Testis (tissue), 3 donors: Measurements from ENCODE around the gene SNTG2. TPM values are rescaled to one million over a fixed set of nuclear protein-coding genes. Genes with fewer than 3 reads are reported as not detected.

Experiments
- DNase-seq: peaks from one replicate; pipeline ENCODE4 v3.0.0-alpha.2; 2019
- H3K27ac ChIP-seq, 2 donors: fragments of 200-600 bp; sonication (generic); one replicate each; pipeline ENCODE4 v1.5.1; 2019
- H3K27me3 ChIP-seq: fragments of 200-600 bp; sonication (generic); one replicate; pipeline ENCODE4 v1.5.1; 2019
- H3K36me3 ChIP-seq: fragments of 200-600 bp; sonication (generic); one replicate; pipeline ENCODE4 v1.5.1; 2017; ENCODE audit warnings: low read depth; ENCODE audit errors: missing control alignments
- H3K4me1 ChIP-seq: fragments of 200-600 bp; sonication (generic); one replicate; pipeline ENCODE4 v1.5.1; 2019
- H3K4me3 ChIP-seq, 2 donors: fragments of 200-600 bp; sonication (generic); one replicate each; pipeline ENCODE4 v1.5.1; 2017 to 2019
- H3K9me3 ChIP-seq: fragments of 200-600 bp; sonication (generic); one replicate; pipeline ENCODE4 v1.5.1; 2017
- POLR2A ChIP-seq: fragments of 450-650 bp; IDR thresholded peaks from one replicate; pipeline ENCODE4 v1.6.1; 2017; ENCODE audit warnings: antibody characterized with exemption, mild to moderate bottlenecking, moderate library complexity
- WGBS, 2 donors: methylation state at CpG; one replicate each; pipeline ENCODE4 v1.1.5; 2018; 5-methylcytosine and 5-hydroxymethylcytosine counted together
- intact Hi-C: fragments of 100-400 bp; cut with DNase I; formaldehyde crosslinking; loops from one replicate; pipeline ENCODE4 v1.15.1; 2023; ENCODE audit warnings: low total_unique reads
- polyA plus RNA-seq: library from polyadenylated mRNA; stranded (reverse); fragments of 350-450 nt; fragmentation: Illumina TruSeq; extraction: RNeasy Lipid Tissue Mini Kit (QIAGEN cat#74804); gene quantifications from one replicate; pipeline ENCODE4 v1.2.3, GENCODE V29; 2014; ENCODE audit warnings: low read depth, low replicate concordance; ENCODE audit not compliant: insufficient read depth
- total RNA-seq, 2 donors: library from RNA; depleted of rRNA; stranded (reverse); fragments of >200 nt; gene quantifications; one replicate each; pipeline ENCODE4 v1.2.3, GENCODE V29; 2016
- TF ChIP-seq, protein P1 (sequence below), 3 experiments: fragments of 450-650 bp in 2 of 3; fragments of 200-600 bp in 1 of 3; sonication (generic) in 1 of 3; IDR thresholded peaks; one replicate each; pipeline ENCODE4 v1.5.1; 2016 to 2019; ENCODE audit warnings: antibody characterized with exemption in 3 of 3, mild to moderate bottlenecking in 2 of 3, moderate library complexity in 1 of 3

Gene SNTG2
- total and polyA plus RNA-seq, 3 donors from 2014 or later, result 8.7 to 10.2 (median 9.1) TPM

- 82 to 85% methylated on average over 8 of the region's 8 CpGs for WGBS, 2 donors
- intact Hi-C loops, result no loop called here
- no peak for DNase-seq
- Histone ChIP-seq H3K27ac (no peak overlapping the region), H3K4me1 (no peaks in the 10 kb centered on the region), H3K4me3 (no peak overlapping the region), H3K9me3 (no peaks in the 10 kb centered on the region), H3K36me3 (no peaks in the 10 kb centered on the region), H3K27me3 (no peaks in the 10 kb centered on the region)
- TF ChIP-seq, protein P1, sequence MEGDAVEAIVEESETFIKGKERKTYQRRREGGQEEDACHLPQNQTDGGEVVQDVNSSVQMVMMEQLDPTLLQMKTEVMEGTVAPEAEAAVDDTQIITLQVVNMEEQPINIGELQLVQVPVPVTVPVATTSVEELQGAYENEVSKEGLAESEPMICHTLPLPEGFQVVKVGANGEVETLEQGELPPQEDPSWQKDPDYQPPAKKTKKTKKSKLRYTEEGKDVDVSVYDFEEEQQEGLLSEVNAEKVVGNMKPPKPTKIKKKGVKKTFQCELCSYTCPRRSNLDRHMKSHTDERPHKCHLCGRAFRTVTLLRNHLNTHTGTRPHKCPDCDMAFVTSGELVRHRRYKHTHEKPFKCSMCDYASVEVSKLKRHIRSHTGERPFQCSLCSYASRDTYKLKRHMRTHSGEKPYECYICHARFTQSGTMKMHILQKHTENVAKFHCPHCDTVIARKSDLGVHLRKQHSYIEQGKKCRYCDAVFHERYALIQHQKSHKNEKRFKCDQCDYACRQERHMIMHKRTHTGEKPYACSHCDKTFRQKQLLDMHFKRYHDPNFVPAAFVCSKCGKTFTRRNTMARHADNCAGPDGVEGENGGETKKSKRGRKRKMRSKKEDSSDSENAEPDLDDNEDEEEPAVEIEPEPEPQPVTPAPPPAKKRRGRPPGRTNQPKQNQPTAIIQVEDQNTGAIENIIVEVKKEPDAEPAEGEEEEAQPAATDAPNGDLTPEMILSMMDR (IDR thresholded peaks at IDR 0.05), result no peak
- TF ChIP-seq POLR2A, result no peak
Observed at GRCh38 chr2:1400943-1401735, 450.5 kb downstream of the SNTG2 start.

GRCh38 chr2:1402064-1402463 lies 451.4 kb downstream of the SNTG2 start:
- Histone ChIP-seq H3K4me1 (no peaks in the 10 kb centered on the region), H3K9me3 (no peaks in the 10 kb centered on the region), H3K4me3 (no peak overlapping the region), H3K36me3 (no peaks in the 10 kb centered on the region), H3K27ac (no peak overlapping the region), H3K27me3 (no peaks in the 10 kb centered on the region)
- 85 to 87% methylated on average over 6 to 9 of the region's 9 CpGs for WGBS, 2 donors
- DNase-seq, result no peak
- no peak for TF ChIP-seq POLR2A
- TF ChIP-seq, protein P1 (IDR thresholded peaks at IDR 0.05), result no peak
- intact Hi-C loops, result no loop called here

- no peak for DNase-seq
- intact Hi-C loops, result no loop called here
- no peaks in the 10 kb centered on the region for H3K9me3 ChIP-seq
- H3K27ac ChIP-seq, result no peak overlapping the region
- H3K36me3 ChIP-seq, result no peaks in the 10 kb centered on the region
- TF ChIP-seq, protein P1 (IDR thresholded peaks at IDR 0.05), result no peak
- TF ChIP-seq POLR2A, result no peak
- no peaks in the 10 kb centered on the region for H3K4me1 ChIP-seq
- H3K4me3 ChIP-seq, result no peak overlapping the region
- no peaks in the 10 kb centered on the region for H3K27me3 ChIP-seq
- 96% methylated on average over 12 of the region's 12 CpGs for WGBS, 2 donors
Observed at GRCh38 chr2:1403565-1403964, 452.9 kb downstream of the SNTG2 start.

GRCh38 chr2:1405124-1405523 lies 454.5 kb downstream of the SNTG2 start:
- Histone ChIP-seq H3K27ac (no peak overlapping the region), H3K4me1 (no peaks in the 10 kb centered on the region), H3K4me3 (no peak overlapping the region), H3K9me3 (no peaks in the 10 kb centered on the region), H3K36me3 (no peaks in the 10 kb centered on the region), H3K27me3 (no peaks in the 10 kb centered on the region)
- WGBS, 2 donors, result 88 to 90% methylated on average over 1 of the region's 1 CpG
- TF ChIP-seq POLR2A, result no peak
- TF ChIP-seq, protein P1 (IDR thresholded peaks at IDR 0.05), result no peak
- no peak for DNase-seq
- intact Hi-C loops, result no loop called here

DNA sequence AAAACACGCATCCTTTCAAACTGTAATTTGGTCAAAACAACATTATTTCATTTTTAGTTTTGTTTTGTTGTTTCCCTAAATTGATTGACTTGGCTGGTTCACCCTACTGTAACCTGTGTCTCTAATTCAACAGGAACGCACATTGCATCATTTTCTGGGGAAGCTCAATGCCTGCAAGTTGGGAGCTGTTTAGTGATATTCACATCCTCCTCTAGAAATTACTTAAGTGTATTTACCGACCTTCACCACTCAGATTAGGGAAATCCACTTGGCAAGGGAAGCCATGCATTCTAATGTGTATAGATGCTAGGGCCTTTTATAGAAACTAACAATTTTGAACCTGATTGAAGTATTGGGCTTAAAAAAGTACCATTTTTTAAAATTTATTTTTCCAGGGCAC lies 455.3 kb downstream of the SNTG2 start:
- WGBS, 2 donors, result 77 to 80% methylated on average over 3 of the region's 3 CpGs
- intact Hi-C loops, result no loop called here
- no peak for DNase-seq

More for the DNA sequence above, 455.3 kb downstream of the SNTG2 start:
- TF ChIP-seq, protein P1 (IDR thresholded peaks at IDR 0.05), result no peak
- TF ChIP-seq POLR2A, result no peak
- H3K9me3 ChIP-seq, result no peaks in the 10 kb centered on the region
- no peaks in the 10 kb centered on the region for H3K4me1 ChIP-seq
- no peaks in the 10 kb centered on the region for H3K36me3 ChIP-seq
- no peaks in the 10 kb centered on the region for H3K27me3 ChIP-seq
- no peak overlapping the region for H3K4me3 ChIP-seq
- no peak overlapping the region for H3K27ac ChIP-seq
